Activated CD4-positive, alpha-beta T cell treated with anti-CD3 and anti-CD28 coated beads for 24 hours (primary cell): Measurements from ENCODE around the gene PBX2.
A peak's percentile ranks its signal among the peaks of the same experiment; 100 is the strongest.
"Not testable (repeated sequence)": the region's sequence is repeated elsewhere in the genome, so short reads cannot be mapped to it uniquely, and the experiment has no call there.

ENCODE experiments used
- DNase-seq, 2 donors: peaks; one replicate each; pipeline ENCODE4 v3.0.0-alpha.2; 2020; ENCODE audit warnings: low read depth in 2 of 2

Gene PBX2

DNA sequence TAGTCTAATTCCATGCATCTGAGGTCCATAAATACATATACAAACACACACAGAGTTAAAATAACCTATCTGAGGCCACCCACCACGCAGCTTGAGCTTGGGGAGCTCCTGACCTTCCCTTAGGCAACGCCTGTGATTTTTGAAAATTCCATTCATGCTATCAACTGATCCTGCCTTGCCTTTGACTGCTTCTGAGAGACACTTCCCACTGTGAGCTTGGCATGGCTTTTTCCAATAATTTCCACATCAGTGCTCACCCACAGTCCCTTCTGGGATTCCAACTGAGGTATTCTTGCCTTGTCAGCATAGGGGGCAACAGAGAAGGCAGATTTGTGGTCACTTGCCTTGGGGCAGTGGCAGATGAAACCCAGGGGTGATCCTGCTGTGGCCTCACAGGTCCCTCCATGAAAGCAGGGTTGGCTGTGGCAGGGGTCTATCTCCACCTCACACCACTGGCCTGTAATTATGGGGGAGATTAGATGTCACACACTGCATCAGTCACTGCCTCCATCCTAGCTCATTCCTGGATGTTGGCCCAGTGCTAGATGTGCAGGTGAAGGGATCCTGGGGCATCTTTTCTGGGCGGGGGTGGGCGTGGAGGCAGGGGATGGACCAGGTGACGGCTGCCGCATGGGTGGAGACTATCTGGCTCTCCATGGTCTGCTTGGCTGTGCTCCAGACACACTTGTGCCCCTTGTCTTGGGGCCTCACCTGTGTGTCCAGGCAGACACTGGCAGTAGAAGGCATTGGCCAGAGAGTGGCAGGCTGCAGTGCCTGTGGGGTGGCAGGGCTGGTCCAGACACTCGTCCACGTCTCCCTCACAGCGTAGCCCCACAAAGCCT, 13.6 kb upstream of the PBX2 start:
- DNase-seq, result no peak

DNA sequence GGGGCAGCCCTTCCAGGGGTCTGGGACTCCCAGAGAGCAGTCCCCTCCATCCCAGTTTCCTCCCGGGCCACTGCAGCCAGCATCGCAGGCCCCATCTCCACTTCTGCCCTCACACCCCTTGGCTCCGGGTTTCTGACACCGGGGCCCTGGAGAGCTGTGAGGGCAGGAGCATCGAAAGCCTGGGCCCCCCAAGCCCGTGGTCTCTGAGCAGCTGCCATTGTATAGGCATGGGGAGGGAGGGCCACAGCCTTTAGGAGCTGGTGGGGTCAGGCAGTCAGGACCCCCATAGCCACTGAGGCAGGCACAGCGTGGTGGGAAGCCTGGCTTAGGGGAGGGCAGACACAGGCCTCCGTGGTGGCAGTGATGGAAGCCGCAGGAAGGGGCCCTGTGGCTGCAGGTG, 12.2 kb upstream of the PBX2 start:
- DNase-seq, result no peak

DNA sequence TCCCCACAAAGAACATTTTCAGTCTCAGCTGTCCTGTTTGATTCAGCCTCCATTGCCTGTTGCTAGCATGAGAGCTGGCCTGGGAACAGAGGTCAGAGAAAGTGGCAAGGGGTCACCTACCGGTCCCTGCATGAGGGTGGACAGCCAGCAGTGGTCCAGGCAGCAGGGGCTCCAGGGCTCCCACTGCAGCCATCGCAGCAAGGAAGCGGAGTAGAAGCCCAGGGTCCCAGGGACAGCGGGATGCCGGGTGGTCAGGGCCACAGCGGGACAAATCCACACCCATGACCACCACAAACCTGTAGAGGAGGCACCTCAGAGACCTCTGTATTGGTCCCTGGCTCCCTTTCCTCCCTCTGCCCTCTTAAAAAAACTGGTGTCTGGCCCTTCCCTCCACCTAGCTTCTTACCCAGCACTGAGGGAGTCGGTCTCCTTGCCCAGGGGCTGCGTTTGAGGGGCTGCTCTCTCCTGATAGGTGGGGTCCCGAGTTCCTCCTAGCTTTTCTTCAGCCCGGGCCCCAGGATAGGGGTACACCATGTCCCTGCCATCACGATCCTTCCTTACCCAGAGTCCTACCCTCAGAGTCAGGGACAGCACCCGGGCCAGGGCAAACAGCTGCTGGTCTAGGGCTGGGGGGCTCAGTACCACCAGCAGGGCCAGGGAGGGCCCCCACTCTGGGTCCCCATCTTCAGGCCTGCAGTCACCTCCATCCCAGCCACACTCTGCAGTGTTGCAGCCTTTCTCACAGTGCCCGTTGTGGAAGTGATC, 10.9 kb upstream of the PBX2 start:
- no peak for DNase-seq

DNA sequence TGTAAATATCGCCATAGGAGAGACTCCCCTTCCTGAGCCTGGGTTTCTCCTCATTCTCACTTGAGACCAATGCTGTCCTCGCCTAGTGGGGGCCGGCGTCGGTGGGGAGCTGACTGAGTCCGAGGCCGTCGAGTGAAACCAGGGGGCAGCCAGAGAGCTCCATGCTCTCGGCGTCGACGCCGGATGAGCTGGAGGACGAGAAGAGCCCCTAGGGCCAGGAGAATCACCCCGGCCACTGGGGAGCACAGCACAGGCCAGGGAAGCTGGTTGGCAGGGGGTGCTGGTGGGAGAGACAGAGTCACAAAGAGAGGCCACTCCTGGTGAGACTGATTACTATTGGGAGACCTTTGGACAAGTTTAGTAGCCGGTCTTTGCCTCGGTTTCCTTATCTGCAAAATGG, 8.9 kb upstream of the PBX2 start:
- no peak for DNase-seq

DNA sequence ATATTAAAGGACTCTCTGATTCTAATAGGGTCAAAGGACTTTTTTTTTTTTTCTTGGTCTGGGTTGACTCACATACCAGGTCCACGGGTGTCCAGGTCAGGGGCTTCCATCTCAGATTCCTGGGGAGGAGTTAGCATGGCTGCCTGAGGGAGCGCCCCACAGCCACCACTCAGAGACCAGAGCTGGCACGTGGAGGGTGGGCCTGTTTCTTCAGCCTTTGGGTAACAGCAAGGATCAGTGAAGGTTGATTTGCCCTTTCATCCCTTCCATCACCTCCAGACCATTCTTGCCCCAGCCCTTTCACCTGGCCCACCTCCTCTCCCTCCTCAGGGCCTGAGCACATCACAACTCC, 8.3 kb upstream of the PBX2 start:
- DNase-seq, result no peak

DNA sequence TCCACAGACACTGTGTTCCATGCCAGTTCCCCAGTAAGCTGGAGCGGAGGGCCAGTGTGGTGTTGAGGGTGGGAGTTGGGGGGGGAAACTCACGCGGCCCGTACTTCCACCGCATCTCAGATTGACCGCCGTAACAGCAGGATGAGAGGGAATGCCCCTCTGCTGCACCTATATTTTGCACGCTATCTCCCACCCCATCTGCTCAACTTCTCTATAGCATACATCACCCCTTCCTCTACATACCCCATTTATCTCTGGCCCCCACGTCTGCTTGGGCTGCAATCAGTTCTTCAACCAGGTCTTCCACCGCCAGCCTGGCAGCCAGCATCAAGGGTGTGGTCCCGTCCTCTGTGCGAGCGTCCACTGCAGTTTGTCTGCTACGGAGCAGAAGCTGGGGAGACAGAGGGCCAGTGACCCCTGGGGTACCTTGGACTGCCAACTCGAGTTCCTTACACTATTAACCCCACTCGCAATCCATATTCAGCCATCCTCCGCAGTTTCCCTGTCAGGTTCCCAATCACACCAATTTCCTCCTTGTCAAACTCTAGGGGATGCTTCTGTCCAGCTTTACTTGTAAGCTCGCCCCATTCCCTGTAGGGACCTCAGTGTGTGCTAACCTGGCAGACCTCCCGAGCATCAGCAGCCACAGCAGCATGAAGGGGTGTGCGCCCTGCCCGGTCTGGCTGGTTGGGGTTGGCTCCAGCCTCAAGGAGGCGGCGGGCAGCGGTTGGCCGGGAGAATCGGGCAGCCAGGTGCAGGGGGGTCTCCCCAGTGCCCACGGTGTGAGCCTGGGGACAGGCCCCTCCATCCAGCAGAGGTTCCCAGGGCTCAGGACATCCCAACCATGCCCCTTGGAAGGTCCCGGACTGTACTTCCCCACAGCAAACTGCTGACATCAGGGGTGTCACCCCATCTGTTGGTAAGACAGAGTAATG, 6.9 kb upstream of the PBX2 start:
- no peak for DNase-seq

DNA sequence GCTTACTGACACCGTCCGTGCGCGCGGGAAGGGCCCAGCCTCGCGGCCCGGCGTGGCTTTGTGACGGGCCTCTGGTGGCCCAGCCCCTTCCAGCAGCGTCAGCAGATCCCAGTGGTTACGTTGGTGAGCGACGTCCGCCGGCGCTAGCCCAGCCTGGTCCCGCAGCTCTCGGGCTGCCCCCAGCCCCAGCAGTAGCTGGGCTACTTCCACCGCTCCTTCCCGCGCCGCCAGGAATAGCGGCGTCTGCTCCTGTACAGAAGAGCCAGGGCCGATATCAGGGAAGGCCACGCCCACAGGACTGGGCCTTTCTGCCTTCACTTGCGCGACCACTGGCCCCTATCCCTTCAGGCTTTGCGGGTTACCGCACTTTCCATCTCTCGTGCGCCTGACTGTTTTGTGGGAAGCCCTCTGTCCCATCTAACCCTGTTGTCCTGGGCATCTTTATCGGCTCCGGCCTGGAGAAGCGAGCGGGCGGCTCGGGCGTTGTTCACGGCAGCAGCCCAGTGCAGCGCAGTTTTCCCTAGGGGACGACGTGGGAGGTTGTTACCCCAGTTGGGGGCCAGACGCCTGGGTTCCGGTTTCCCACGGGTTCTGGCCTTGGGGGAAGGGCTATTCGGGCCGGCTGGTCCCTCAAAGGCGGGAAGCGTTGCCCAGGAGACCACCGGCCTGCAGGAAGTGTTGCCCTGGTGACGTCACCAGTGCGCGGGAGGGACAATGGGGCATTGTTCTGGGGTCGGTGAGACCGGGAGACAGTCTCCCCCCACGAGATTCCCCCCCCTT, 6.1 kb upstream of the PBX2 start:
- peak in 1 of 2 donors; percentile 59 for DNase-seq

DNA sequence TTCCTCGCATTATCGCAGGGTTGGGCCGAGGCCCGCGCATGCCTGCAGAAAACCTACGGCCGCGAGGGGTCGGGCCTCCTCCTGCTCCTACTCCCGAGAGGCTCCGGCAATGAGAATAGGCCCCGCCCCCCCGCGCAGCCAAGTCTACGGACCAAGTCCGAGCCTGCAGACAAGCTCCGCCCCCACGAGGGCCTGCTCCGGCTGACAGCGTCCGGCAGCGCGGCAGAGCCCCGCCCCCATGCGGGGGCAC, 5.6 kb upstream of the PBX2 start:
- peak; percentile 100 for DNase-seq

DNA sequence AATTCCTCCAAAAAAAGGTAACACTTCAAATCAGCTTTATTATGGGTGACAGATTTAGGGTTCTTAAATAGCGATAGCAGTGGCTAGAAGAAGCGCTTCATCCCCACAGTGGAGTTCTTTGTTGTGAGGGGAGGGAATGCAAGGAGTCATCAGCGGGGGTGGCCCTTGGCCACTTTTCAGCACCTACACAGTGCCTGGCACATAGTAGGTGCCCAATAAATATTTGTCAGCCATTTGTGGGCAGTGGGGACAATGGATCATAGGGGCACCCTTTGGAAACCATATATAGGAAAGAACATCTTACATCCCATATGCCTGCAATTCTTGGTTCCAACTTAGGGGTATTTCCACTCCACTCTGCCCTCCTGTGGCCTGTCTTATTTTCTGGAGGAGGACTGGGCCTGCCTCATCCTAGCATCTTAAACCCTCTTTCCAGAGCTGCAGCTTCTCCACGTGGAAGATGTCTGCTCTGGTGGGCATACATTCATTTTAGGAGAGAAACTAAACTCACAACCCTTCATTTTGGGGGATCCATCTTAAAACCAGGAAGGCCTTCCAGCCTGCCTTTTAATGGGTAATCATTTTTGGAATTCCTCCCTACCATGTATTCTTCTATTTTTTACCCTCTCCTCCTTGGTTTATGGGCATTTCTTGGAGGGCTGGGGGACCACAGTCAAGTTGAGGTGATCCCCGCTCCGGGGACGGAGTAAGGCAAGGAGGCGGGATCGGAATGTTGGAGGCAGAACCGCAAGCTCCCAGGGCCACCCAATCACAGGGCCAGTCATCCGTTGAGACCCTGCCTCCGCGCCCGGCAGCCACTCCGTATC, 5.0 kb upstream of the PBX2 start:
- DNase-seq, result no peak

DNA sequence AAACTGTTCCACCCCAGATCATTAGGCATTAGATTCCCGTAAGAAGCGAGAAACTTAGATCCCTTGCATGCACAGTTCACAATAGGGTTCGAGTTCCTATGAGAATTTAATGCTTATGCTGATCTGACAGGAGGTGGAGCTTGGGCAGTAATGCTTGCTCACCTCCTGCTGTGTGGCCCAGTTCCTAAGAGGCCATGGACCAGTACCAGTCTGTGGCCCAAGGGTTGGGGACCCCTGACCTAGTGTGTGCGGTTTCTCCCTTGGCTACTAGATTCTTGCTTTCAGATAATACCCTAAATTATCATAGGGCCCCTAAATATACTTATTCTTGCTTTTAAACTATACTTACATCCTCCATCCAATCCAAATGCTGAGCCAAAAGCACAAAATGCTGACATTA, 4.4 kb upstream of the PBX2 start:
- no peak for DNase-seq

DNA sequence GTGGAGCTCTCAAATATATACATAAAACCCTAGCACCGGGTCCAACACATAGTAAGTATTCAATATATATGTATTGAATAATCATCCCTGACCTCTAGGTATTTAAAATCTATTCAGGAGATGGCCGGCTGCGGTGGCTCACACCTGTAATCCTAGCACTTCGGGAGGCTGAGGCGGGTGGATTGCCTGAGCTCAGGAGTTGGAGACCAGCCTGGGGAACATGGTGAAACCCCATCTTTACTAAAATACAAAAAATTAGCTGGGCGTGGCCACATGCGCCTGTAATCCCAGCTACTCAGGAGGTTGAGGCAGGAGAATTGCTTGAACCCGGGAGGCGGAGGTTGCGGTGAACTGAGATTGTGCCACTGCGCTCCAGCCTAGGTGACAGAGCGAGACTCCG, 3.1 kb upstream of the PBX2 start:
- DNase-seq, result not testable (repeated sequence)

DNA sequence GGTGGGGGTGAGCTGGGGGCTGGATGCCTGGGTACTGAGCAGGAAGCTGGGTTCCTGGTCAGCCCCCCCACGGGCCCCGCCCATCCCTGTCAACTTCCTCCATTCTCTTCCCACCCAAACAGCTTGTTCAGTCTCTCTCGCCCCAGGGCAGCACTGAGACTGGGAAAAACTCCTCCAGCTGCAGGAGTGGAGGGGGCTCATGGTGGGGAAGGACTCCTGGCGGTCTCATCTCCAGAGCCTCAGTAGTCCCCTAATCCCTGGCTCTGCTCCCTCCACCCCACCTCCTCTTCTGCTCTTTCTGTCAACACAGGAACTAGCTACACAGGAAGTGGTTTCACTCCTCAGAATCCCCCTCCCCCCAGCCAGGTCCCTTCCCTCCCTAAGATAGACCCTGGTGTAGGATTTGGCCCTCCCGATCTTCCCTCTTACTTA, 2.6 kb upstream of the PBX2 start, which contains the start of gene GPSM3:
TSS of gene GPSM3 (minus strand) at position 36 of the 432 bp plus-strand sequence. CDS start 130 bp downstream, outside the sequence.
- peak in 1 of 2 donors; percentile 34 for DNase-seq

DNA sequence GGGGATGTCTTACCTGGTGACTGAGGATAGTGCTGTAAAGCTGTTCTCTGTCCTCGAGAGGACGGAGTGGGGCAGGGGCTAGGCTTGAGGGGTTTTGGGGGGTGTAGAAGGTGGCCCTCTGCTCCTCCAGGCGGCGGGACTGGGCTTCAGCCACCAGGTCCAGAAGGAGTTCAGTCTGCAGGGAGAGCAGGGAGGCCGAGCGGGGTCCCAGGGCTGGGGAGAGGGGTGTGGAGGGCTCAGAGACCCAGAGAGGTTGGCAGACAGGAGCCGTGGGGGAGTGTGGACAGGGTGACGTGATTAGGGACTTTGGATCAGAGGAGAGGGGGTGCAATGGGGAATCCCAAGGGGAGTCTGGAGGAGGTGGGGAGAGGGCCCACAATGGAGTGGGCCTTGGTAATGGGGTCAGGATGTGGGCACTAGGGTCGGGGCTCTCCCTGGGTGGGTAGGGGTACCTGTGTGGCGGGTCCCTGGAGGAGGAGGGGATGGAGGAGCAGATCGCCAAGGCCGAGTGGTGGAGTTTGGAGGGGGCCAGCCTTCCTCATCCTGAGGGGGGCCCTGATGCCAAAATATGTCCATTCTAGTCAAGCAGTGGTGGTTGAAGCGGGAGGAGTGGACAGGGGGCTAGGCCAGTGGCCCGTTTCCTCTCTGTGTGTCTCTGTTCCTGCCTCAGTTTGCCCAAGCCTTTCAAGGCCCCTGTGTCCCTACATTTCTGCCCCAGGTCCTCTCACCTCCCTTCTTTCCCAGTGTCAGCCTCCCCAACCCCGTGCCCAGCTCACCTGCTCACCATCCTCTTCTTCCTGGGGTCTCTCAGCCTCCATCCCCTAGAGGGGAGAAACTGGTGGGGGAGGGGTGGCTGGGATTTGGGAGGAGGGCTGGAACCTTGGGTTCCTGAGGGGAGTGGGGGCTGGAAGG, 1.9 kb upstream of the PBX2 start:
- DNase-seq, result no peak

DNA sequence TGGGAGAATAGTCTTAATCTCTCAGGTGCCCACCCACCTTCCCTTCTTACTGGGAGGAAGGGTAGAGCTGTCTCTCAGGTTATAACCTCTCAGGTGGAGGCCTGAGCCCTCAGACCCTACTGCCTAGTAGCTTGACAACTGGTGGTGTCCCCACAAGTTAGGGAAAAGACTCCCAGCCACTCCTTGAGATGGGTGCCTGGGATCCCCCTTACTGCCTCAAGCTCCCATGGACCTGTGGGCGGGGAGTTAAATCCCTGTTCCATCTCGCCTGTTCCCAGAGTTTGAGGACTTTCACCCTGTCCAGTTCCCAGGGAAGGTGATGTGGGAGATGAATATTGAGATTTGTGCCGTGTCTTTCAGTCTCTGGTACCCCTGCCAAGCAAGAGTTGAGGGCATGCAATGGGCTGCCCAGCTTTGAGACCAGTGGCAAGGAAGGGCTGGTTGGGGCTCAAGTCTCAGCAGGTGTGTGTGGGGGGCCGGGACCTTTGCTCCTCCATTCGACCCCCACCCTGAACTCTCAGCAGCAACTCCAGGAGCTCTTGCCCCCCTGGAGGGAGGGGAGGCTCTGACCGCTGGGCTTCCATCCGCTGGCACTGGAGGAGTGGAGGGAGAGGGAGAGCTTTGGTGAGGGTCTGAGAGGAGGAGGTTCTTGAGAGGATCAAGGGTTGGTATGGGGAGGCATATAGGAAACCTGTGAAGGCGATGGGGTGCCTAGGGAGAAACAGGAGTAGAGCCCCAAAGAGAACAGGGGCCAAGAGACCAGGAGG, 1.1 kb upstream of the PBX2 start:
- DNase-seq, result no peak

DNA sequence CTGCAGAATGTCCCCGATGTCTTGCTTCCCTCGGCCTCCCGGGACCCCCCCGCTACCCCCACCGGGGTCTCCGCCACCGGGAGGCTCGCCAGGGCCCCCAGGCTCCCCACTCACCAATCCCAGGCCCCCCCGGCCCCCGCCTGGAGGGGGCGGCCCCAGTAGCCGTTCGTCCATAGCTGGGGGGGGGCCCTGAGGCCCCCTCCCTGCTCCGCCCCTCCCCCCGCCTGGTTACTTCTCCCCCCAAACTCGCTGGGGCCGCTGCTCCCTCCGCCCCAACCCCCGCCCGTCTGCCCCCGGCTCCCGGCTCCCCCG, 304 bp downstream of the PBX2 start:
- no peak for DNase-seq

DNA sequence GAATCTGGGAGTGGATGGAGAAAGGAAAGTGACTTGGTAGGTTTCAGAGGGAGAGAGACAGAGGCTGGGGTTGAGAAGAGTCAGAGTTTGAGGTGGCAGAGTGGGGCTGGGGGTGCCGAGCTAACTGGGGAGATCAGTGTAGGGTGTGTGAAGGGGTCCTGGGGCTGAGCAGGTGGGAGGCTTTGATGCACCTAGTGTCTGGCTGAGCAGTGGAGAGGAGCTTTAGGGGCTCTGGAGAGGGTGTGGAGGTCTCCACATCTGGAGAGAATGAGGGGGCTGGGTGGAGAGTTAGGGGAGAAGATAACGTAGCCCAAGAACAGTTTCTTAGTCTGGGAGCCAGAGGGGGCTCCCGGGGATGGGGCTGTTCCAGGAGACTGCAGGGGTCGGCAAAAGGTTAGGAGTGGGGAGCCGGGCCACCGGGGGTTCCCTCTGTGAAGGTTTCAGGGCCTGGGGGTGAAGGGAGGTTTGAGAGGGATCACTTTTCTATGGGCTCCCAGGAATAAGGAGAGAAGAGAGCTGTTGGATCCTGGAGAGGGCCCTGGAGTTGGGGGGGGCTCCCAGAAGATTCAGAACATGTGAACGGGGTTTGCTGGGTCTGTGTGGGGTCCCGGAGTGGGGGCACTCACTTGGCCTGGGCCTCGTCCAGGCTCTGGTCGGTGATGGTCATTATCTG, 797 bp downstream of the PBX2 start:
- DNase-seq, result no peak

DNA sequence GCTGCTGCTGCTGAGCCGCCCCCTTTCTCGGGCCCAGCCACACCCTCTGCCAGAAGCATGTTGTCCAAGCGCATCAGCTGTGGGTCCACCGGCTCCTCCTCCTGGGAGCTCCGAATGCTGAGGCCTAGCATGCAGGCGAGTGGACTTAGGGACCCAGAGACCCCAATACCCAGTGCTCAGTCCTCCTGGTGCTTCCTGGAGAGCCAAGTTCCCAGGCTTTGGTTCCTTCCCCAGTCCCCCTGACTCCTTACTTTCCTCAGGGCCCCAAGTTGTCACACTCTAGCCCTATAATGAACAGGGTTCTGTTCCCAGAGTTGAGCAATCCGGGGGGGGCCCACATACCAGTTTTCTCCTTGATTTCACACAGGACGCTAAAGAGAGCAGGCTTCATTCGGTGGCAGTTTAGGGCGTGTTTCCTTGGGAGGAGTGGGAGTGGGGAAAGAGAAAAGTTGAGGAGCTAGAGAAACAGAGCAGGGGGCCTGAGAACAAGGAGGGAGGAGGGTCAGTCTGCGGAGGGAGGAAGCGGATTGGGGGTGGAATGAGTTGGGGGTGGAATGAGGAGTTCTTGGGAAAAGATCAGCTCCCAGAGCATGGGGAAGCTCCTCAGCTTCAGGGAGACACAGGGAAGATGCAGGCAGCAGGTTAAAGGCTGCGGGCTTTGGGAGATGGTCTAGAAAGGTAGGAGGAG, 1.5 kb downstream of the PBX2 start:
- no peak for DNase-seq
